Liver (tissue), 9 donors: ENCODE measurements around the gene TBC1D21. TPM values are rescaled to one million over a fixed set of nuclear protein-coding genes. Genes with fewer than 3 reads are reported as not detected.

Experiments
- DNase-seq: peaks from one replicate; pipeline ENCODE4 v3.0.0-alpha.2; 2017; ENCODE audit warnings: low spot score
- H3K27ac ChIP-seq, 2 donors: one replicate each; pipeline ENCODE4 v1.7.0; 2013; ENCODE audit warnings: inconsistent platforms in 2 of 2, low read length in 2 of 2, control low read depth in 1 of 2, low read depth in 1 of 2, mild to moderate bottlenecking in 1 of 2
- H3K27me3 ChIP-seq, 4 donors: one replicate each; pipeline versions ENCODE4 v1.6.1 to v1.7.0; 2013; ENCODE audit warnings: low read length in 3 of 4, inconsistent platforms in 1 of 4, mild to moderate bottlenecking in 1 of 4, moderate library complexity in 1 of 4; ENCODE audit not compliant: control insufficient read depth in 4 of 4, insufficient read depth in 4 of 4
- H3K36me3 ChIP-seq, 4 donors: one replicate each; pipeline versions ENCODE4 v1.6.1 to v1.7.0; 2013; ENCODE audit warnings: low read length in 3 of 4, mild to moderate bottlenecking in 3 of 4, low read depth in 1 of 4, moderate library complexity in 1 of 4; ENCODE audit not compliant: control insufficient read depth in 4 of 4, insufficient read depth in 3 of 4
- H3K4me1 ChIP-seq, 4 donors: one replicate each; pipeline versions ENCODE4 v1.6.1 to v1.7.0; 2013; ENCODE audit warnings: low read length in 3 of 4, mild to moderate bottlenecking in 3 of 4, moderate library complexity in 1 of 4; ENCODE audit not compliant: control insufficient read depth in 4 of 4, insufficient read depth in 4 of 4
- H3K4me3 ChIP-seq, 3 donors: one replicate each; pipeline versions ENCODE4 v1.6.1 to v1.7.0; 2013; ENCODE audit warnings: low read length in 3 of 3, control low read depth in 1 of 3, low read depth in 1 of 3, mild to moderate bottlenecking in 1 of 3
- H3K9ac ChIP-seq, 2 donors: one replicate each; pipeline ENCODE4 v1.7.0; 2013; ENCODE audit warnings: low read length in 2 of 2, mild to moderate bottlenecking in 2 of 2, moderate library complexity in 2 of 2, control low read depth in 1 of 2, low read depth in 1 of 2
- H3K9me3 ChIP-seq, 4 donors: one replicate each; pipeline versions ENCODE4 v1.6.1 to v1.7.0; 2013; ENCODE audit warnings: low read length in 3 of 4; ENCODE audit not compliant: control insufficient read depth in 4 of 4
- ATF3 ChIP-seq: IDR thresholded peaks from 2 replicates; pipeline ENCODE4 v1.6.1; 2016; ENCODE audit warnings: antibody characterized with exemption
- EGR1 ChIP-seq, 2 donors: IDR thresholded peaks; 2 replicates each; pipeline ENCODE4 v1.6.1; 2016 to 2018; ENCODE audit warnings: antibody characterized with exemption in 2 of 2, low read depth in 2 of 2
- FOXA1 ChIP-seq: IDR thresholded peaks from 2 replicates; pipeline ENCODE4 v1.6.1; 2016; ENCODE audit warnings: antibody characterized with exemption
- FOXA2 ChIP-seq: IDR thresholded peaks from 2 replicates; pipeline ENCODE4 v1.6.1; 2016; ENCODE audit warnings: antibody characterized with exemption
- GABPA ChIP-seq, 2 donors: IDR thresholded peaks in 1 of 2; conservative IDR thresholded peaks in 1 of 2; 2 replicates each; pipeline ENCODE4 v1.6.1; 2016; ENCODE audit warnings: antibody characterized with exemption in 2 of 2, mild to moderate bottlenecking in 1 of 2, moderate library complexity in 1 of 2
- HNF4A ChIP-seq, 2 donors: conservative IDR thresholded peaks; 2 replicates each; pipeline ENCODE4 v1.6.1; 2016; ENCODE audit warnings: antibody characterized with exemption in 2 of 2, mild to moderate bottlenecking in 2 of 2
- JUND ChIP-seq, 2 donors: IDR thresholded peaks; 2 replicates each; pipeline ENCODE4 v1.6.1; 2016; ENCODE audit warnings: antibody characterized with exemption in 2 of 2
- MAX ChIP-seq: IDR thresholded peaks from 2 replicates; pipeline ENCODE4 v1.6.1; 2016; ENCODE audit warnings: antibody characterized with exemption
- NR2F2 ChIP-seq: IDR thresholded peaks from 2 replicates; pipeline ENCODE4 v1.6.1; 2016; ENCODE audit warnings: antibody characterized with exemption
- RAD21 ChIP-seq, 2 donors: IDR thresholded peaks; 2 replicates each; pipeline ENCODE4 v1.6.1; 2016; ENCODE audit warnings: antibody characterized with exemption in 2 of 2, mild to moderate bottlenecking in 2 of 2
- RXRA ChIP-seq, 2 donors: IDR thresholded peaks; 2 replicates each; pipeline ENCODE4 v1.6.1; 2017 to 2018; ENCODE audit warnings: antibody characterized with exemption in 2 of 2, mild to moderate bottlenecking in 1 of 2
- TAF1 ChIP-seq: conservative IDR thresholded peaks from 2 replicates; pipeline ENCODE4 v1.6.1; 2016; ENCODE audit warnings: antibody characterized with exemption, mild to moderate bottlenecking
- YY1 ChIP-seq: IDR thresholded peaks from 2 replicates; pipeline ENCODE4 v1.6.1; 2016; ENCODE audit warnings: antibody characterized with exemption, mild to moderate bottlenecking
- ZBTB33 ChIP-seq: IDR thresholded peaks from 2 replicates; pipeline ENCODE4 v1.6.1; 2016; ENCODE audit warnings: antibody characterized with exemption
- WGBS: extraction: QIAGEN DNeasy Blood & Tissue Kit; methylation state at CpG from one replicate; pipeline ENCODE4 v1.1.7; 2013; 5-methylcytosine and 5-hydroxymethylcytosine counted together
- polyA plus RNA-seq, 2 donors: library from polyadenylated mRNA; stranded (reverse) in 1 of 2; unstranded in 1 of 2; fragments of 200-250 nt in 1 of 2; fragments of >200 nt in 1 of 2; fragmentation: Nextera tagmentation in 1 of 2; extraction: Ambion mirVana in 1 of 2; gene quantifications; one replicate each; pipeline versions ENCODE4 v1.2.1 to v1.2.3, GENCODE V29; 2013 to 2015
- total RNA-seq, 2 donors: library from RNA; depleted of rRNA; stranded (reverse); fragments of >200 nt; gene quantifications; one replicate each; pipeline ENCODE4 v1.2.3, GENCODE V29; 2014
- TF ChIP-seq, protein P1 (sequence below): fragments of 150-350 bp; IDR thresholded peaks from 2 replicates; pipeline ENCODE4 v1.5.1; 2017; ENCODE audit warnings: improper control_type of control experiment, low read depth, low read length; ENCODE audit not compliant: missing input control
- TF ChIP-seq, protein P2 (sequence below): IDR thresholded peaks from 2 replicates; pipeline ENCODE4 v1.6.1; 2016; ENCODE audit warnings: antibody characterized with exemption, mild to moderate bottlenecking
- donor health status: healthy.
- donor health status: healthy.
- donor health status: healthy.
- donor health status: healthy.
- donor health status: healthy.

The TBC1D21 gene
- total and polyA plus RNA-seq, 4 donors = not detected

- peaks cover 0 to 5% (median under 1%) of the 10 kb centered on the region in 4 donors for H3K27me3 ChIP-seq
- peaks cover 2 to 11% (median 6%) of the 10 kb centered on the region in 4 donors for H3K4me1 ChIP-seq
- no peak overlapping the region for H3K27ac ChIP-seq
- no peak overlapping the region for H3K9ac ChIP-seq
- DNase-seq = no peak
- H3K9me3 ChIP-seq = no peaks in the 10 kb centered on the region
- H3K36me3 ChIP-seq = no peaks in the 10 kb centered on the region
- H3K4me3 ChIP-seq = no peak overlapping the region
- WGBS = 69% methylated on average over 7 of the region's 7 CpGs
- TF ChIP-seq FOXA2 (no peak), RXRA (IDR thresholded peaks at IDR 0.05) (no peak), HNF4A (conservative IDR thresholded peaks at IDR 0.05) (no peak), TAF1 (no peak), NR2F2 (no peak), RAD21 (IDR thresholded peaks at IDR 0.05) (no peak), ZBTB33 (no peak), EGR1 (IDR thresholded peaks at IDR 0.05; ENCODE audit: low read depth in 2 of 2) (no peak), MAX (no peak), GABPA (IDR thresholded peaks at IDR 0.05 in 1 of 2, conservative IDR thresholded peaks at IDR 0.05 in 1 of 2) (no peak), ATF3 (no peak), FOXA1 (no peak), JUND (IDR thresholded peaks at IDR 0.05) (no peak), YY1 (no peak)
- TF ChIP-seq, protein P1, sequence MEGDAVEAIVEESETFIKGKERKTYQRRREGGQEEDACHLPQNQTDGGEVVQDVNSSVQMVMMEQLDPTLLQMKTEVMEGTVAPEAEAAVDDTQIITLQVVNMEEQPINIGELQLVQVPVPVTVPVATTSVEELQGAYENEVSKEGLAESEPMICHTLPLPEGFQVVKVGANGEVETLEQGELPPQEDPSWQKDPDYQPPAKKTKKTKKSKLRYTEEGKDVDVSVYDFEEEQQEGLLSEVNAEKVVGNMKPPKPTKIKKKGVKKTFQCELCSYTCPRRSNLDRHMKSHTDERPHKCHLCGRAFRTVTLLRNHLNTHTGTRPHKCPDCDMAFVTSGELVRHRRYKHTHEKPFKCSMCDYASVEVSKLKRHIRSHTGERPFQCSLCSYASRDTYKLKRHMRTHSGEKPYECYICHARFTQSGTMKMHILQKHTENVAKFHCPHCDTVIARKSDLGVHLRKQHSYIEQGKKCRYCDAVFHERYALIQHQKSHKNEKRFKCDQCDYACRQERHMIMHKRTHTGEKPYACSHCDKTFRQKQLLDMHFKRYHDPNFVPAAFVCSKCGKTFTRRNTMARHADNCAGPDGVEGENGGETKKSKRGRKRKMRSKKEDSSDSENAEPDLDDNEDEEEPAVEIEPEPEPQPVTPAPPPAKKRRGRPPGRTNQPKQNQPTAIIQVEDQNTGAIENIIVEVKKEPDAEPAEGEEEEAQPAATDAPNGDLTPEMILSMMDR = no peak
- TF ChIP-seq, protein P2, sequence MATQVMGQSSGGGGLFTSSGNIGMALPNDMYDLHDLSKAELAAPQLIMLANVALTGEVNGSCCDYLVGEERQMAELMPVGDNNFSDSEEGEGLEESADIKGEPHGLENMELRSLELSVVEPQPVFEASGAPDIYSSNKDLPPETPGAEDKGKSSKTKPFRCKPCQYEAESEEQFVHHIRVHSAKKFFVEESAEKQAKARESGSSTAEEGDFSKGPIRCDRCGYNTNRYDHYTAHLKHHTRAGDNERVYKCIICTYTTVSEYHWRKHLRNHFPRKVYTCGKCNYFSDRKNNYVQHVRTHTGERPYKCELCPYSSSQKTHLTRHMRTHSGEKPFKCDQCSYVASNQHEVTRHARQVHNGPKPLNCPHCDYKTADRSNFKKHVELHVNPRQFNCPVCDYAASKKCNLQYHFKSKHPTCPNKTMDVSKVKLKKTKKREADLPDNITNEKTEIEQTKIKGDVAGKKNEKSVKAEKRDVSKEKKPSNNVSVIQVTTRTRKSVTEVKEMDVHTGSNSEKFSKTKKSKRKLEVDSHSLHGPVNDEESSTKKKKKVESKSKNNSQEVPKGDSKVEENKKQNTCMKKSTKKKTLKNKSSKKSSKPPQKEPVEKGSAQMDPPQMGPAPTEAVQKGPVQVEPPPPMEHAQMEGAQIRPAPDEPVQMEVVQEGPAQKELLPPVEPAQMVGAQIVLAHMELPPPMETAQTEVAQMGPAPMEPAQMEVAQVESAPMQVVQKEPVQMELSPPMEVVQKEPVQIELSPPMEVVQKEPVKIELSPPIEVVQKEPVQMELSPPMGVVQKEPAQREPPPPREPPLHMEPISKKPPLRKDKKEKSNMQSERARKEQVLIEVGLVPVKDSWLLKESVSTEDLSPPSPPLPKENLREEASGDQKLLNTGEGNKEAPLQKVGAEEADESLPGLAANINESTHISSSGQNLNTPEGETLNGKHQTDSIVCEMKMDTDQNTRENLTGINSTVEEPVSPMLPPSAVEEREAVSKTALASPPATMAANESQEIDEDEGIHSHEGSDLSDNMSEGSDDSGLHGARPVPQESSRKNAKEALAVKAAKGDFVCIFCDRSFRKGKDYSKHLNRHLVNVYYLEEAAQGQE = no peak
These were observed 49.8 kb downstream of the TBC1D21 start for GRCh38 chr15:73923156-73923487.
